Mesothelial cell of epicardium (in vitro differentiated cells): Measurements from ENCODE around the gene MAML1. TPM values are rescaled to one million over a fixed set of nuclear protein-coding genes. Genes with fewer than 3 reads are reported as not detected.

Experiments used
- DNase-seq, 2 experiments: peaks; one replicate each; pipeline ENCODE4 v3.0.0; 2021; ENCODE audit warnings: low spot score in 2 of 2; ENCODE audit not compliant: unreplicated experiment in 2 of 2
- H3K27ac Mint-ChIP-seq: 2 replicates; pipeline ENCODE4 v1.8.0; 2021; ENCODE audit warnings: mixed read lengths
- H3K27me3 Mint-ChIP-seq: 2 replicates; pipeline ENCODE4 v1.8.0; 2021; ENCODE audit warnings: low read depth, mixed read lengths
- H3K36me3 Mint-ChIP-seq: 2 replicates; pipeline ENCODE4 v1.8.0; 2021; ENCODE audit warnings: mixed read lengths
- H3K4me1 Mint-ChIP-seq: 2 replicates; pipeline ENCODE4 v1.8.0; 2021; ENCODE audit warnings: mixed read lengths
- H3K4me3 Mint-ChIP-seq: 2 replicates; pipeline ENCODE4 v1.8.0; 2021; ENCODE audit warnings: mild to moderate bottlenecking, moderate library complexity, mixed read lengths
- H3K9me3 Mint-ChIP-seq: 2 replicates; pipeline ENCODE4 v1.8.0; 2021; ENCODE audit warnings: mixed read lengths
- microRNA-seq: library from miRNA; unstranded; fragments of <30 nt; microRNA quantifications from one replicate; pipeline ENCODE4 v1.2.0, GENCODE V29; 2021; ENCODE audit warnings: inconsistent platforms, mixed read lengths
- total RNA-seq: library from RNA; stranded (reverse); gene quantifications from 3 replicates; pipeline ENCODE4 v1.2.1, GENCODE V29; 2021
- TF ChIP-seq, protein P1 (sequence below): fragments of 200-600 bp; sonication (generic); IDR thresholded peaks from one replicate; pipeline ENCODE4 v1.5.0; 2021; ENCODE audit warnings: antibody characterized with exemption; ENCODE audit not compliant: unreplicated experiment

MAML1 gene
- total RNA-seq, 1 donor from 2014 or later, result 49.6 TPM

DNA sequence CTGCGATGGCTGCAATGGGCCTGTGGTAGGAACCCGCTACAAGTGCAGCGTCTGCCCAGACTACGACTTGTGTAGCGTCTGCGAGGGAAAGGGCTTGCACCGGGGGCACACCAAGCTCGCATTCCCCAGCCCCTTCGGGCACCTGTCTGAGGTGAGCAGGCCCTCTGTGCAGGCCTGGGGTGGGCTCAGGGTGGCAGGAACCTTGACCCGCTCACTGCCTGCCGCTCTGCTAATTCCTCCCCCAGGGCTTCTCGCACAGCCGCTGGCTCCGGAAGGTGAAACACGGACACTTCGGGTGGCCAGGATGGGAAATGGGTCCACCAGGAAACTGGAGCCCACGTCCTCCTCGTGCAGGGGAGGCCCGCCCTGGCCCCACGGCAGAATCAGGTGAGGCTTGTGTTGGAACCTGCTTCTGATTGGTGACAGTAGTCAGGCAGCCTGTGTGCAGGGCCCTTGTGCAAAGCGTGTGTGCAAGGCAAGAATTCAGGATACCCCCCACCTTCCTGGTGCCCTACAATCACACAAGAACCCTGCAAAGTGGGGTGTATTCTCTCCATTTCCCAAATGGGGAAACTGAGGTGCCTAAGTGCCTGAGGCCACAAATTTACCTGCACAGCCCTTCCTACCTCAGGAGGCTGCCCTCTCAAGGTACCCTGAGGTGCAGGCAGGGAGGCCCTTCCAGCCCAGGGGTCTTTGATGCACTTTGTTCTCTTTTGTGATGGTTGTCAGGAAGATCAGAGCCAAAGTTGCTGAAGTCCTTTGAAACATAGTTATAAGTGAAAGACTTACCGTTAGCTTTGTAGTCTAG, 91.5 kb downstream of the MAML1 start:
- no peaks in the 10 kb centered on the region for H3K27me3 Mint-ChIP-seq
- TF ChIP-seq, protein P1, sequence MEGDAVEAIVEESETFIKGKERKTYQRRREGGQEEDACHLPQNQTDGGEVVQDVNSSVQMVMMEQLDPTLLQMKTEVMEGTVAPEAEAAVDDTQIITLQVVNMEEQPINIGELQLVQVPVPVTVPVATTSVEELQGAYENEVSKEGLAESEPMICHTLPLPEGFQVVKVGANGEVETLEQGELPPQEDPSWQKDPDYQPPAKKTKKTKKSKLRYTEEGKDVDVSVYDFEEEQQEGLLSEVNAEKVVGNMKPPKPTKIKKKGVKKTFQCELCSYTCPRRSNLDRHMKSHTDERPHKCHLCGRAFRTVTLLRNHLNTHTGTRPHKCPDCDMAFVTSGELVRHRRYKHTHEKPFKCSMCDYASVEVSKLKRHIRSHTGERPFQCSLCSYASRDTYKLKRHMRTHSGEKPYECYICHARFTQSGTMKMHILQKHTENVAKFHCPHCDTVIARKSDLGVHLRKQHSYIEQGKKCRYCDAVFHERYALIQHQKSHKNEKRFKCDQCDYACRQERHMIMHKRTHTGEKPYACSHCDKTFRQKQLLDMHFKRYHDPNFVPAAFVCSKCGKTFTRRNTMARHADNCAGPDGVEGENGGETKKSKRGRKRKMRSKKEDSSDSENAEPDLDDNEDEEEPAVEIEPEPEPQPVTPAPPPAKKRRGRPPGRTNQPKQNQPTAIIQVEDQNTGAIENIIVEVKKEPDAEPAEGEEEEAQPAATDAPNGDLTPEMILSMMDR, result no peak
- H3K27ac Mint-ChIP-seq, result no peak overlapping the region
- no peak for DNase-seq
- H3K4me1 Mint-ChIP-seq, result peaks cover 27% of the 10 kb centered on the region
- peaks cover 34% of the 10 kb centered on the region for H3K36me3 Mint-ChIP-seq
- H3K4me3 Mint-ChIP-seq, result no peak overlapping the region
- peaks cover under 1% of the 10 kb centered on the region for H3K9me3 Mint-ChIP-seq

DNA sequence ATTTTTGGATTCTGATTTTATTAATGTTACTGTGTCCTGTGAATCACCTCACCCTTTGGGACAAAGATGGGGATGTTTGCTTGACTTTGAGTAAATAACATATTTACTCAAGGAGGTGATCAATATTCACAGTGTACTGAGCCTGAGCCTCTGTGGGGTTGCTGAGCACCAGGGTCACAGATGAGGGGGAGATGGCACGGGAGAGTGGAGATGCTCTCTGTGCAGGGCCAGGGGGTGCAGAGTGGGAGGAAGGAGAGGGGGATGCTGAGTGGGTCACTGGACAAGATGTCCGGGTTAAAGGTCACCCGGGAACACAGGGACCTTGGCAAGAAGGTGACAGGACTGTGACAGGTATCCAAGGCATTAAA, 92.1 kb downstream of the MAML1 start:
- Mint-ChIP-seq H3K4me3 (no peak overlapping the region), H3K36me3 (peaks cover 40% of the 10 kb centered on the region), H3K9me3 (peaks cover 6% of the 10 kb centered on the region), H3K27me3 (no peaks in the 10 kb centered on the region), H3K4me1 (peaks cover 22% of the 10 kb centered on the region), H3K27ac (no peak overlapping the region)
- no peak for DNase-seq
- TF ChIP-seq, protein P1, result no peak

DNA sequence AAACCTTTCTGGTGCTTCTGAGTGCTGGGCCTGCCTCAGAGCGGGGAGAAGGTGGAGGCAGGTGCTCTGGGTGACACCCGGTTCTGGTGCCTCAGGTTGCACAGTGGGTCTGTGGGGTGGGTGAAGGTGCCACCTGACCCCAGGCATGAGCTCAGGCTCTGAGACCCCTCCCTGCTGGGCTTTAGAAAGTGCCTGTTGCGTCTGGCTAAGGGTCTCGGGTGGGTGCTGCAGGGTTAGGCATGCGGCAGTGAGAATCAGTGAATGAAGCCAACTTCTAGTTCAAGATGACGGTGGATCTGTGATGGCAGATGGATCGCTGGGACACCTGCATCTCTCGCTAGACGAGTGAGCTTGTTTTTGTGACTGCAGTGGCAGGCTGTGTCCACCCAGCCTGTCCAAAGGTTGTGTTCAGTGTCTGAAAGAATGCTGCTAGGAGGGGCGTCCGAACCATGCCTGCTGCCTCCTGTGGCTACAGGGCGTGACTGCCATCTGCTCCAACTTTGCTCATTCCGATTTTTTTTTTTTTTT, 93.1 kb downstream of the MAML1 start:
- H3K4me1 Mint-ChIP-seq, result peaks cover 16% of the 10 kb centered on the region
- peaks cover 9% of the 10 kb centered on the region for H3K9me3 Mint-ChIP-seq
- no peaks in the 10 kb centered on the region for H3K27me3 Mint-ChIP-seq
- H3K36me3 Mint-ChIP-seq, result peaks cover 48% of the 10 kb centered on the region
- no peak overlapping the region for H3K4me3 Mint-ChIP-seq
- no peak for DNase-seq
- TF ChIP-seq, protein P1, result no peak
- H3K27ac Mint-ChIP-seq, result no peak overlapping the region

Small RNA genes within 50 kb of the gene (microRNA-seq; reads per million reads assigned to microRNA genes)
- 36.1 reads per million, percentile 54 among the genes with 10 or more reads in this experiment for gene MIR1229

Other genes starting within 250 kb of the MAML1 start
- 46.3 to 55.9 TPM (median 51.5 TPM) in 3 replicates for gene RUFY1, start 182.3 kb upstream of the MAML1 start, total RNA-seq
- 1,105 to 1,117 TPM (median 1,115 TPM) in 3 replicates for gene HNRNPH1, start 109.2 kb upstream of the MAML1 start, total RNA-seq
- 0.47 TPM in 1 of 3 replicates, not detected in the others for gene CBY3, start 51.8 kb upstream of the MAML1 start, total RNA-seq
- 487 to 514 TPM (median 500 TPM) in 3 replicates for gene CANX, start 33.9 kb upstream of the MAML1 start, total RNA-seq
- 4.7 to 5.2 TPM (median 5.0 TPM) in 3 replicates for gene LTC4S, start 61.2 kb downstream of the MAML1 start, total RNA-seq
- 131 to 133 TPM (median 131 TPM) in 3 replicates for gene MGAT4B, start 74.0 kb downstream of the MAML1 start, total RNA-seq
- 145 to 149 TPM (median 146 TPM) in 3 replicates for gene SQSTM1, start 88.1 kb downstream of the MAML1 start, total RNA-seq
- gene MRNIP, start 126.0 kb downstream of the MAML1 start, total RNA-seq, result 44.1 to 48.2 TPM (median 47.0 TPM) in 3 replicates
- gene TBC1D9B, start 175.1 kb downstream of the MAML1 start, total RNA-seq, result 131 to 139 TPM (median 139 TPM) in 3 replicates